Measurements from ENCODE around the gene LYSMD4. TPM values are rescaled to one million over a fixed set of nuclear protein-coding genes. Genes with fewer than 3 reads are reported as not detected.

The LYSMD4 gene
- total RNA-seq, 2 experiments from 2014 or later, result 12.9 to 13.0 TPM

- Histone ChIP-seq H3K27ac (ENCODE audit: low read depth in 1 of 2, low read length in 2 of 2) (no peak overlapping the region), H3K36me3 (ENCODE audit: insufficient read depth, low read length) (no peaks in the 10 kb centered on the region), H3K27me3 (ENCODE audit: control insufficient read depth in 1 of 2, insufficient read depth in 2 of 2, low read length in 2 of 2) (no peaks in the 10 kb centered on the region), H3K4me1 (ENCODE audit: insufficient read depth, low read length) (peaks cover 12% of the 10 kb centered on the region), H3K4me3 (ENCODE audit: low read length) (no peak overlapping the region), H3K9me3 (ENCODE audit: control insufficient read depth in 1 of 2, insufficient read depth in 1 of 2, low read length in 2 of 2) (no peaks in the 10 kb centered on the region)
- Mint-ChIP-seq H3K27ac (peak overlapping the region; percentile 51), H3K4me1 (ENCODE audit: low read depth) (peaks cover 48% of the 10 kb centered on the region), H3K9me3 (no peaks in the 10 kb centered on the region), H3K36me3 (ENCODE audit: low read depth) (peaks cover 14% of the 10 kb centered on the region), H3K27me3 (no peaks in the 10 kb centered on the region), H3K4me3 (no peak overlapping the region)
- TF ChIP-seq CTCF (IDR thresholded peaks at IDR 0.05), result no peak
- ChIA-PET CTCF (interaction anchor here (0.6 to 3.8 kb wide), 37 partner anchors 8 to 461 kb away, joined by 3 to 30 read pairs (median 4); partner anchors contain the start of genes LRRC28, LYSMD4 and MEF2A), POLR2A (interaction anchor here (1.0 to 1.9 kb wide), 16 partner anchors 13 to 453 kb away, joined by 3 to 20 read pairs (median 4); partner anchors contain the start of genes LRRC28, LYSMD4 and MEF2A)
- peak in 3 of 14 experiments; percentile 55 to 75 (median 71) for DNase-seq
- intact Hi-C loops (cut with DNase I, micrococcal nuclease), result loop anchor here (1.0 to 5.0 kb wide), 10 partner anchors 51 to 432 kb away; partner anchors contain the start of gene MEF2A (in 1 of the 2)
- ATAC-seq (ENCODE audit: poor library complexity), result peak; percentile 69
Measured at GRCh38 chr15:99703603-99704443, 29.4 kb downstream of the LYSMD4 start.

GRCh38 chr15:99702895-99703602, 30.2 kb downstream of the LYSMD4 start:
- Mint-ChIP-seq H3K4me3 (no peak overlapping the region), H3K36me3 (ENCODE audit: low read depth) (peaks cover 9% of the 10 kb centered on the region), H3K9me3 (no peaks in the 10 kb centered on the region), H3K27me3 (no peaks in the 10 kb centered on the region), H3K27ac (peak overlapping the region; percentile 51), H3K4me1 (ENCODE audit: low read depth) (peaks cover 42% of the 10 kb centered on the region)
- Histone ChIP-seq H3K27me3 (ENCODE audit: control insufficient read depth in 1 of 2, insufficient read depth in 2 of 2, low read length in 2 of 2) (no peaks in the 10 kb centered on the region), H3K36me3 (ENCODE audit: insufficient read depth, low read length) (no peaks in the 10 kb centered on the region), H3K9me3 (ENCODE audit: control insufficient read depth in 1 of 2, insufficient read depth in 1 of 2, low read length in 2 of 2) (no peaks in the 10 kb centered on the region), H3K4me1 (ENCODE audit: insufficient read depth, low read length) (peaks cover 12% of the 10 kb centered on the region), H3K27ac (ENCODE audit: low read depth in 1 of 2, low read length in 2 of 2) (no peak overlapping the region), H3K4me3 (ENCODE audit: low read length) (no peak overlapping the region)
- TF ChIP-seq CTCF (IDR thresholded peaks at IDR 0.05), result no peak
- DNase-seq, result peak in 1 of 14 experiments; percentile 28
- CTCF ChIA-PET, result interaction anchor here (1.2 to 3.8 kb wide), 10 partner anchors 7 to 451 kb away, joined by 3 to 30 read pairs (median 6); partner anchors contain the start of genes LRRC28, LYSMD4 and MEF2A
- no peak for ATAC-seq (ENCODE audit: poor library complexity)
- intact Hi-C loops (cut with DNase I, micrococcal nuclease), result loop anchor here in 1 of 2 experiments (1.0 to 5.0 kb wide), 4 partner anchors 296 to 431 kb away; no protein-coding TSS in a partner anchor
- POLR2A ChIA-PET, result interaction anchor here (0.7 to 1.9 kb wide), 5 partner anchors 13 to 359 kb away, joined by 3 to 20 read pairs (median 9); partner anchors contain the start of genes LYSMD4 and MEF2A

- H3K27me3 Mint-ChIP-seq, result no peaks in the 10 kb centered on the region
- H3K4me3 Mint-ChIP-seq, result no peak overlapping the region
- peaks cover 27% of the 10 kb centered on the region for H3K36me3 ChIP-seq (ENCODE audit: insufficient read depth, low read length)
- H3K4me1 ChIP-seq (ENCODE audit: insufficient read depth, low read length), result no peaks in the 10 kb centered on the region
- intact Hi-C loops (cut with DNase I, micrococcal nuclease), result no loop called here
- H3K4me3 ChIP-seq (ENCODE audit: low read length), result no peak overlapping the region
- POLR2A ChIA-PET, result no interaction called here
- no peak for ATAC-seq (ENCODE audit: poor library complexity)
- no peak overlapping the region for H3K27ac ChIP-seq (ENCODE audit: low read depth in 1 of 2, low read length in 2 of 2)
- H3K9me3 ChIP-seq (ENCODE audit: control insufficient read depth in 1 of 2, insufficient read depth in 1 of 2, low read length in 2 of 2), result no peaks in the 10 kb centered on the region
- H3K4me1 Mint-ChIP-seq (ENCODE audit: low read depth), result no peaks in the 10 kb centered on the region
- no peaks in the 10 kb centered on the region for H3K27me3 ChIP-seq (ENCODE audit: control insufficient read depth in 1 of 2, insufficient read depth in 2 of 2, low read length in 2 of 2)
- no peaks in the 10 kb centered on the region for H3K9me3 Mint-ChIP-seq
- DNase-seq, result no peak
- H3K27ac Mint-ChIP-seq, result no peak overlapping the region
- no peak for TF ChIP-seq CTCF (IDR thresholded peaks at IDR 0.05)
- peaks cover 48% of the 10 kb centered on the region for H3K36me3 Mint-ChIP-seq (ENCODE audit: low read depth)
- CTCF ChIA-PET, result interaction anchor here (1.1 kb wide), 1 partner anchor 8 kb away, joined by 5 read pairs; no protein-coding TSS in a partner anchor
Measured at GRCh38 chr15:99696096-99696495, 37.1 kb downstream of the LYSMD4 start.

All from CD4-positive, alpha-beta T cell (primary cell).